Lung (tissue), 12 donors: Measurements from ENCODE around the gene HIC1. TPM values are rescaled to one million over a fixed set of nuclear protein-coding genes. Genes with fewer than 3 reads are reported as not detected.

Experiments used
- ATAC-seq: fragments of 200-7000 bp; cut with Tn5 transposase; one replicate; pipeline ENCODE4 v1.9.1; 2020; ENCODE audit warnings: moderate number of reproducible peaks; ENCODE audit not compliant: insufficient read depth, low FRiP score
- DNase-seq, 3 donors: peaks; one replicate each; pipeline ENCODE4 v3.0.0-alpha.2; 2013 to 2017
- H3K27ac ChIP-seq, 2 donors: one replicate each; pipeline ENCODE4 v1.5.1; 2013; ENCODE audit warnings: mild to moderate bottlenecking in 2 of 2, moderate library complexity in 2 of 2, control low read depth in 1 of 2, inconsistent platforms in 1 of 2, low read depth in 1 of 2, low read length in 1 of 2
- H3K27me3 ChIP-seq, 3 donors: one replicate each; pipeline ENCODE4 v1.5.1; 2013; ENCODE audit warnings: low read length in 2 of 3; ENCODE audit not compliant: control insufficient read depth in 3 of 3, insufficient read depth in 3 of 3
- H3K36me3 ChIP-seq, 4 donors: one replicate each; pipeline ENCODE4 v1.5.1; 2013; ENCODE audit warnings: low read length in 4 of 4, mild to moderate bottlenecking in 1 of 4, moderate library complexity in 1 of 4; ENCODE audit not compliant: control insufficient read depth in 4 of 4, insufficient read depth in 4 of 4
- H3K4me1 ChIP-seq, 5 donors: one replicate each; pipeline ENCODE4 v1.5.1; 2013; ENCODE audit warnings: low read length in 5 of 5, mild to moderate bottlenecking in 2 of 5, moderate library complexity in 1 of 5; ENCODE audit not compliant: control insufficient read depth in 5 of 5, insufficient read depth in 5 of 5
- H3K4me3 ChIP-seq: one replicate; pipeline ENCODE4 v1.5.1; 2013; ENCODE audit warnings: mild to moderate bottlenecking, control low read depth, moderate library complexity
- H3K9ac ChIP-seq, 2 donors: one replicate each; pipeline ENCODE4 v1.5.1; 2013; ENCODE audit warnings: low read length in 2 of 2, control low read depth in 1 of 2; ENCODE audit not compliant: insufficient read depth in 1 of 2
- H3K9me3 ChIP-seq, 4 donors: one replicate each; pipeline ENCODE4 v1.5.1; 2013; ENCODE audit warnings: low read length in 3 of 4, mild to moderate bottlenecking in 1 of 4, moderate library complexity in 1 of 4; ENCODE audit not compliant: control insufficient read depth in 4 of 4, insufficient read depth in 3 of 4
- WGBS, 2 donors: extraction: QIAGEN DNeasy Blood & Tissue Kit; methylation state at CpG; one replicate each; pipeline ENCODE4 v1.1.7; 2013; 5-methylcytosine and 5-hydroxymethylcytosine counted together
- polyA plus RNA-seq, 2 donors: library from polyadenylated mRNA; stranded (reverse); fragments of 200-250 nt; gene quantifications; one replicate each; pipeline ENCODE4 v1.2.1, GENCODE V29; 2013
- total RNA-seq, 2 donors: library from RNA; depleted of rRNA in 1 of 2; stranded (reverse); fragments of >200 nt in 1 of 2; gene quantifications; one replicate each; pipeline ENCODE4 v1.2.1, GENCODE V29; 2014 to 2021
- TF ChIP-seq, protein P1 (sequence below): IDR thresholded peaks from 2 replicates; pipeline ENCODE4 v1.5.1; 2012; ENCODE audit warnings: mild to moderate bottlenecking; ENCODE audit errors: control extremely low read depth, extremely low read depth
- donor health status: control.
- donor health status: control.
- donor health status: Bipolar disorder and iron deficiency.
- donor health status: healthy.
- donor health status: DM: yes; HTN: yes; CAD: no.

HIC1 gene
- total and polyA plus RNA-seq, 4 donors, result 5.5 to 34.8 (median 21.6) TPM

- H3K9me3 ChIP-seq, result peaks cover 0 to 2% (median 0%) of the 10 kb centered on the region in 4 donors
- no peak overlapping the region for H3K9ac ChIP-seq
- TF ChIP-seq, protein P1, sequence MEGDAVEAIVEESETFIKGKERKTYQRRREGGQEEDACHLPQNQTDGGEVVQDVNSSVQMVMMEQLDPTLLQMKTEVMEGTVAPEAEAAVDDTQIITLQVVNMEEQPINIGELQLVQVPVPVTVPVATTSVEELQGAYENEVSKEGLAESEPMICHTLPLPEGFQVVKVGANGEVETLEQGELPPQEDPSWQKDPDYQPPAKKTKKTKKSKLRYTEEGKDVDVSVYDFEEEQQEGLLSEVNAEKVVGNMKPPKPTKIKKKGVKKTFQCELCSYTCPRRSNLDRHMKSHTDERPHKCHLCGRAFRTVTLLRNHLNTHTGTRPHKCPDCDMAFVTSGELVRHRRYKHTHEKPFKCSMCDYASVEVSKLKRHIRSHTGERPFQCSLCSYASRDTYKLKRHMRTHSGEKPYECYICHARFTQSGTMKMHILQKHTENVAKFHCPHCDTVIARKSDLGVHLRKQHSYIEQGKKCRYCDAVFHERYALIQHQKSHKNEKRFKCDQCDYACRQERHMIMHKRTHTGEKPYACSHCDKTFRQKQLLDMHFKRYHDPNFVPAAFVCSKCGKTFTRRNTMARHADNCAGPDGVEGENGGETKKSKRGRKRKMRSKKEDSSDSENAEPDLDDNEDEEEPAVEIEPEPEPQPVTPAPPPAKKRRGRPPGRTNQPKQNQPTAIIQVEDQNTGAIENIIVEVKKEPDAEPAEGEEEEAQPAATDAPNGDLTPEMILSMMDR, result no peak
- DNase-seq (peak; percentile 43 to 53 (median 46)), ATAC-seq (no peak)
- H3K4me3 ChIP-seq, result no peak overlapping the region
- peaks cover 0 to 52% (median 27%) of the 10 kb centered on the region in 5 donors for H3K4me1 ChIP-seq
- peak overlapping the region; percentile 78 to 83 for H3K27ac ChIP-seq
- peaks cover 0 to 5% (median 2%) of the 10 kb centered on the region in 3 donors for H3K27me3 ChIP-seq
- H3K36me3 ChIP-seq, result peaks cover 0 to 38% (median 14%) of the 10 kb centered on the region in 4 donors
- 21 to 34% methylated on average over 58 to 81 of the region's 81 CpGs for WGBS, 2 donors
Measured at GRCh38 chr17:2057175-2057759, 2.4 kb downstream of the HIC1 start.

- Histone ChIP-seq H3K9ac (peak overlapping the region in 1 of 2 donors; percentile 42), H3K36me3 (peaks cover 0 to 45% (median 18%) of the 10 kb centered on the region in 4 donors), H3K27me3 (peaks cover 0 to 5% (median 2%) of the 10 kb centered on the region in 3 donors), H3K27ac (peak overlapping the region; percentile 78 to 83), H3K4me1 (peaks cover 0 to 59% (median 31%) of the 10 kb centered on the region in 5 donors), H3K9me3 (peaks cover 0 to 2% (median 0%) of the 10 kb centered on the region in 4 donors), H3K4me3 (no peak overlapping the region)
- ATAC-seq, result no peak
- TF ChIP-seq, protein P1, result no peak
- peak; percentile 49 to 54 (median 53) for DNase-seq
- WGBS, 2 donors, result 42 to 48% methylated on average over 89 to 98 of the region's 98 CpGs
Measured at GRCh38 chr17:2057760-2058585, 3.1 kb downstream of the HIC1 start.

DNA sequence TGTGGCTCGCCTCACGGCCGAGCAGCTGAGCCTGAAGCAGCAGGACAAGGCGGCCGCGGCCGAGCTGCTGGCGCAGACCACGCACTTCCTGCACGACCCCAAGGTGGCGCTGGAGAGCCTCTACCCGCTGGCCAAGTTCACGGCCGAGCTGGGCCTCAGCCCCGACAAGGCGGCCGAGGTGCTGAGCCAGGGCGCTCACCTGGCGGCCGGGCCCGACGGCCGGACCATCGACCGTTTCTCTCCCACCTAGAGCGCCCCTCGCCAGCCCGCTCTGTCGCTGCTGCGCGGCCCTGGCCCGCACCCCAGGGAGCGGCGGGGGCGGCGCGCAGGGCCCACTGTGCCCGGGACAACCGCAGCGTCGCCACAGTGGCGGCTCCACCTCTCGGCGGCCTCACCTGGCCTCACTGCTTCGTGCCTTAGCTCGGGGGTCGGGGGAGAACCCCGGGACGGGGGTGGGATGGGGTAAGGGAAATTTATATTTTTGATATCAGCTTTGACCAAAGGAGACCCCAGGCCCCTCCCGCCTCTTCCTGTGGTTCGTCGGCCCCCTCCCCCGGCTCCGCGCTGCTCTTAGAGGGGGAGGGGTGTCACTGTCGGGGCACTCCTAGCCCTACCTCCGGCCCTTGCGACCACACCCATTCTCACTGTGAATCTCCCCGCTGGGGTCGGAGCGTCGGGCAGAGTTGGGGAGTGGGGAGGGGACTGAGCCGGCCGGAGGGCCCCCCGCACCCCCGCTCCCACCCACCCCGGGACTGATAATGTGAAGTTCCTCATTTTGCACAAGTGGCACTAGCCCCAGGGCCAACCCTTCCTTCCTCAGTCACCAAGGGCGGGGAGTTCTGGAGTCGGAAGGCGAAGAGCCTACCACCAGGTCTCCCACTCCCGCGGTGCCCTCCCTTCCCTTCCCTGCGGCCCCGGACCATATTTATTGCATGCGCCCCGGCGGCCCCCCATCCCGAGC, 4.0 kb downstream of the HIC1 start:
- Histone ChIP-seq H3K4me3 (no peak overlapping the region), H3K4me1 (peaks cover 0 to 66% (median 31%) of the 10 kb centered on the region in 5 donors), H3K27me3 (peaks cover 0 to 5% (median 2%) of the 10 kb centered on the region in 3 donors), H3K9ac (peak overlapping the region; percentile 11 to 42), H3K9me3 (peaks cover 0 to 2% (median 0%) of the 10 kb centered on the region in 4 donors), H3K36me3 (peaks cover 0 to 46% (median 21%) of the 10 kb centered on the region in 4 donors), H3K27ac (peak overlapping the region; percentile 62 to 78)
- ATAC-seq (peak; percentile 48), DNase-seq (peak; percentile 61 to 82 (median 76))
- TF ChIP-seq, protein P1, result peak; percentile 58
- WGBS, 2 donors, result 9 to 25% methylated on average over 70 to 78 of the region's 78 CpGs
